ENCODE data around the gene RACGAP1. TPM values are rescaled to one million over a fixed set of nuclear protein-coding genes. Genes with fewer than 3 reads are reported as not detected.

Gene RACGAP1
- polyA plus RNA-seq, 1 of the 3 experiments (the other 2 are of a cell fraction), result 21.5 TPM

GRCh38 chr12:50043854-50044253 lies 18.6 kb upstream of the RACGAP1 start:
- WGBS (ENCODE audit: low lambda C conversion rate), result 83% methylated on average over 6 of the region's 6 CpGs
- POLR2A ChIA-PET, result no interaction called here
- Histone ChIP-seq H3K9me2 (no peaks in the 10 kb centered on the region), H3K27ac (ENCODE audit: low read depth in 2 of 2, low read length in 1 of 2) (no peak overlapping the region), H3K79me2 (ENCODE audit: insufficient read depth) (no peaks in the 10 kb centered on the region), H3K9me3 (no peaks in the 10 kb centered on the region), H3K27me3 (ENCODE audit: insufficient read depth) (no peaks in the 10 kb centered on the region), H3K36me3 (replicated peaks in 1 of 2; ENCODE audit: control insufficient read depth in 1 of 2, insufficient read depth in 2 of 2, low read length in 1 of 2) (no peaks in the 10 kb centered on the region), H2AFZ (ENCODE audit: low read depth) (no peak overlapping the region), H3F3A (replicated peaks; ENCODE audit: insufficient read depth) (no peaks in the 10 kb centered on the region), H3K4me3 (ENCODE audit: low read depth in 2 of 2, low read length in 1 of 2) (no peak overlapping the region), H3K4me1 (ENCODE audit: control insufficient read depth in 1 of 2, insufficient read depth in 2 of 2, low read depth in 1 of 2, low read length in 1 of 2) (peaks cover 0 to 3% of the 10 kb centered on the region in 2 experiments; a peak in 1 of 4 replicates), H3K4me2 (no peak overlapping the region), H3K9ac (no peak overlapping the region), H4K20me1 (ENCODE audit: insufficient read depth) (no peaks in the 10 kb centered on the region)
- no peak for DNase-seq
- TF ChIP-seq POLR2AphosphoS5 (IDR thresholded peaks at IDR 0.05; ENCODE audit: low read depth, low read length) (no peak), NRF1 (IDR thresholded peaks at IDR 0.05; ENCODE audit: low read depth, low read length) (no peak), USF1 (IDR thresholded peaks at IDR 0.05; ENCODE audit: borderline replicate concordance, low read depth) (no peak), MXI1 (IDR thresholded peaks at IDR 0.05; ENCODE audit: low read depth, low read length) (no peak), TAF1 (IDR thresholded peaks at IDR 0.05; ENCODE audit: borderline replicate concordance, low read depth, low read length) (no peak), RAD21 (IDR thresholded peaks at IDR 0.05; ENCODE audit: low read length) (no peak), TEAD4 (IDR thresholded peaks at IDR 0.05; ENCODE audit: borderline replicate concordance, insufficient read depth) (no peak), EP300 (IDR thresholded peaks at IDR 0.05; ENCODE audit: borderline replicate concordance in 1 of 2, low read depth in 1 of 2, low read length in 1 of 2) (no peak), PBX3 (IDR thresholded peaks at IDR 0.05) (no peak), USF2 (IDR thresholded peaks at IDR 0.05; ENCODE audit: borderline replicate concordance, low read depth, low read length) (no peak), RXRA (IDR thresholded peaks at IDR 0.05; ENCODE audit: borderline replicate concordance, low read depth) (no peak), SIN3A (IDR thresholded peaks at IDR 0.05; ENCODE audit: borderline replicate concordance, low read depth, low read length) (no peak), FOSL2 (IDR thresholded peaks at IDR 0.05; ENCODE audit: borderline replicate concordance, low read depth) (no peak), MEF2A (IDR thresholded peaks at IDR 0.05; ENCODE audit: borderline replicate concordance, low read depth) (no peak), RCOR1 (IDR thresholded peaks at IDR 0.05; ENCODE audit: low read length) (no peak), MAX (IDR thresholded peaks at IDR 0.05; ENCODE audit: low read depth) (no peak), JUND (IDR thresholded peaks at IDR 0.05) (no peak)
- CTCF ChIA-PET, result interaction anchor here (1.2 to 9.0 kb wide), 5 partner anchors 12 to 77 kb away, joined by 3 to 110 read pairs (median 5); no protein-coding TSS in a partner anchor
